Loucy (cell line): ENCODE data around the gene RSBN1.

Experiments used
- H2AFZ ChIP-seq: fragments of 200-600 bp; sonication (generic); 2 replicates; pipeline ENCODE4 v1.6.0; 2016; ENCODE audit warnings: antibody characterized with exemption, mild to moderate bottlenecking, low read length, moderate library complexity
- H3F3A ChIP-seq: fragments of 200-600 bp; 2 replicates; pipeline ENCODE4 v1.6.0; 2016; ENCODE audit warnings: antibody characterized with exemption, low read depth, mild to moderate bottlenecking
- H3K27me3 ChIP-seq: fragments of 200-600 bp; sonication (generic); 2 replicates; pipeline ENCODE4 v1.6.1; 2014; ENCODE audit warnings: low read length, mild to moderate bottlenecking; ENCODE audit not compliant: insufficient read depth, poor library complexity, severe bottlenecking
- H3K36me3 ChIP-seq: fragments of 200-600 bp; sonication (generic); 2 replicates; pipeline ENCODE4 v1.6.1; 2016; ENCODE audit warnings: low read length; ENCODE audit not compliant: insufficient read depth
- H3K4me1 ChIP-seq: fragments of 200-600 bp; sonication (generic); 2 replicates; pipeline ENCODE4 v1.5.1; 2014; ENCODE audit warnings: low read length, mild to moderate bottlenecking; ENCODE audit not compliant: insufficient read depth, poor library complexity, severe bottlenecking
- H3K4me2 ChIP-seq: fragments of 200-600 bp; sonication (generic); 2 replicates; pipeline ENCODE4 v1.6.0; 2014; ENCODE audit warnings: antibody characterized with exemption, low read length, low read depth, mild to moderate bottlenecking; ENCODE audit not compliant: poor library complexity, severe bottlenecking
- H3K4me3 ChIP-seq: fragments of 200-600 bp; sonication (generic); 2 replicates; pipeline ENCODE4 v1.5.1; 2014; ENCODE audit warnings: low read length, mild to moderate bottlenecking, mixed read lengths; ENCODE audit not compliant: poor library complexity, severe bottlenecking
- H3K79me2 ChIP-seq: fragments of 200-600 bp; sonication (generic); 2 replicates; pipeline ENCODE4 v1.6.1; 2014; ENCODE audit warnings: low read length; ENCODE audit not compliant: insufficient read depth
- H3K9ac ChIP-seq: fragments of 200-600 bp; sonication (generic); 2 replicates; pipeline ENCODE4 v1.6.0; 2014; ENCODE audit warnings: mild to moderate bottlenecking, low read depth, low read length, moderate library complexity; ENCODE audit not compliant: poor library complexity, severe bottlenecking
- H3K9me2 ChIP-seq: fragments of 200-600 bp; sonication (generic); replicated peaks from 2 replicates; pipeline ENCODE4 v1.6.1; 2016; ENCODE audit warnings: low read depth, low read length, mixed read lengths
- H3K9me3 ChIP-seq: fragments of 200-600 bp; sonication (generic); 2 replicates; pipeline ENCODE4 v1.6.1; 2014; ENCODE audit warnings: mild to moderate bottlenecking, antibody characterized with exemption, low read length, low read depth; ENCODE audit not compliant: insufficient read depth
- H4K20me1 ChIP-seq: fragments of 200-600 bp; sonication (generic); 2 replicates; pipeline ENCODE4 v1.6.0; 2014; ENCODE audit warnings: antibody characterized with exemption, low read length, mild to moderate bottlenecking; ENCODE audit not compliant: insufficient read depth, poor library complexity, severe bottlenecking
- CTCF ChIP-seq: fragments of 200-600 bp; sonication (generic); conservative IDR thresholded peaks from 2 replicates; pipeline ENCODE4 v1.5.1; 2014; ENCODE audit warnings: mild to moderate bottlenecking, antibody characterized with exemption, low read length
- EZH2phosphoT487 ChIP-seq: fragments of 200-600 bp; IDR thresholded peaks from 2 replicates; pipeline ENCODE4 v1.6.1; 2018; ENCODE audit warnings: antibody characterized with exemption, mild to moderate bottlenecking, moderate library complexity, borderline replicate concordance

The RSBN1 gene

GRCh38 chr1:113811156-113811887 lies 954 bp downstream of the RSBN1 start:
- Histone ChIP-seq H2AFZ (peak overlapping the region; percentile 69), H3K9me2 (no peaks in the 10 kb centered on the region), H3K4me2 (peak overlapping the region; percentile 88), H3F3A (peaks cover 5% of the 10 kb centered on the region; the same call in 1 of the 2 replicates), H3K27me3 (no peaks in the 10 kb centered on the region), H3K9ac (peak overlapping the region; percentile 91), H3K4me3 (peak overlapping the region; percentile 87), H3K9me3 (no peaks in the 10 kb centered on the region), H3K79me2 (peaks cover 60% of the 10 kb centered on the region), H3K4me1 (peaks cover 36% of the 10 kb centered on the region), H3K36me3 (no peaks in the 10 kb centered on the region; the same call in 1 of the 2 replicates), H4K20me1 (peaks cover 51% of the 10 kb centered on the region)
- TF ChIP-seq CTCF (no peak), EZH2phosphoT487 (no peak)

DNA sequence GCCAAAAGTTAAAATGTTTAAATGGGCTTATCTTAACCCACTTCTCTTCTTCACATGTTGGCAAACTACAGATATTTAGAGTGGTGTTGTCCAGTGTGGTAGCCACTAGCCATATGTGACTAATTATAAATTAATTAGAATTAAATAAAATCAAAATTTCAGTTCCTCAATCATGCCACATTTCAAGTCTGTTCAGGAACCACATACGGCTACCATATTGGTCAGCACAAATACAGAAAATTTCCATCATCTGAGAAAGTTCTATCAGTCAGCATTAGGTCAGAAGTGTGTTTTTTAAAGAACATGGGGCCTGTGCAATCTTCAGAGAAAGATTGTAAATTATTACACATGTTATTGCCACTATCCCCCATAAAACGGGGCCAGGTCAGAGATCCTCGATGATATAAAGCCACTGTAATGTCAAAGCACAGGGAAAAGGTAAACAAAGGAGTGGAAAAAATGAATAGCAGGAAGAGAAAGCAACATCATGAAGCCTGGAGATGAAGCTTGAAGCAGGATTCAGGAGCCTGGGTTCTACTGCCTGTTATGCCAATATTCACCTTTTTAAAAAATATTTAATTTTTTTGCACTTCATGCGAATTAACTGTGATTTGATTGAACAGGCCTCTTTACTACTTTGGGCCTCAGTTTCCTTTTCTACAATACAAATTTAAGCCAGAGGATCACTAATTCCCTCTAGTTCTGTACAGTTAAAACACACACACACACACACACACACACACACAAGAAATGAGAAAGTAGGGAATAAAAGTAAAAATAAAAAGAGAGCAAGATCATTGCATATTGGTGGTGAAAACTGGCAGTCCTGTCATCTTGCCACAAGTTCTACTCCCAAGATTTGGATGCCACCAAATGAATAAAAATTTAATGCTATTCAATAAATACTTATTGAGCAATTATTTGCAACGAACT lies 2.3 kb downstream of the RSBN1 start:
- Histone ChIP-seq H3K36me3 (no peaks in the 10 kb centered on the region), H3K4me2 (peak overlapping the region; percentile 88), H3K9me2 (no peaks in the 10 kb centered on the region), H3K79me2 (peaks cover 74% of the 10 kb centered on the region), H3K9me3 (no peaks in the 10 kb centered on the region), H4K20me1 (peaks cover 65% of the 10 kb centered on the region), H3K27me3 (no peaks in the 10 kb centered on the region), H3K9ac (peak overlapping the region; percentile 91), H2AFZ (no peak overlapping the region), H3F3A (peaks cover 5% of the 10 kb centered on the region; the same call in 1 of the 2 replicates), H3K4me1 (peaks cover 50% of the 10 kb centered on the region), H3K4me3 (peak overlapping the region; percentile 87)
- TF ChIP-seq EZH2phosphoT487 (no peak), CTCF (no peak)

- Histone ChIP-seq H3K4me3 (peak overlapping the region; percentile 87), H3K27me3 (no peaks in the 10 kb centered on the region), H3F3A (no peaks in the 10 kb centered on the region), H3K36me3 (no peaks in the 10 kb centered on the region), H3K9ac (peak overlapping the region; percentile 91), H3K79me2 (peaks cover 87% of the 10 kb centered on the region), H3K4me2 (peak overlapping the region; percentile 88), H3K9me3 (no peaks in the 10 kb centered on the region), H2AFZ (no peak overlapping the region), H3K4me1 (peaks cover 61% of the 10 kb centered on the region), H4K20me1 (peaks cover 77% of the 10 kb centered on the region), H3K9me2 (no peaks in the 10 kb centered on the region)
- TF ChIP-seq CTCF (no peak), EZH2phosphoT487 (no peak)
Observed at GRCh38 chr1:113808450-113809195, 3.7 kb downstream of the RSBN1 start.
